RKO (cell line): Measurements from ENCODE around the gene CCDC88A.
"Not testable (repeated sequence)": the region's sequence is repeated elsewhere in the genome, so short reads cannot be mapped to it uniquely, and the experiment has no call there.

Source experiments
- DNase-seq: peaks from one replicate; pipeline ENCODE4 v3.0.0-alpha.2; 2016; ENCODE audit warnings: low spot score

CCDC88A gene

GRCh38 chr2:55419679-55420438, at the start of gene CCDC88A:
CCDC88A (minus strand) TSS chr2:55419856; CDS start chr2:55419079, 777 bp downstream.
- DNase-seq: peak; percentile 95

GRCh38 chr2:55461679-55462078, 42.0 kb upstream of the CCDC88A start:
- DNase-seq: no peak

GRCh38 chr2:55460562-55460961, 40.9 kb upstream of the CCDC88A start:
- DNase-seq: peak; percentile 3

- no peak for DNase-seq
Observed at GRCh38 chr2:55459714-55460274, 40.1 kb upstream of the CCDC88A start.

- no peak for DNase-seq
Observed at GRCh38 chr2:55459279-55459678, 39.6 kb upstream of the CCDC88A start.

- DNase-seq: no peak
Observed at GRCh38 chr2:55454121-55454520, 34.5 kb upstream of the CCDC88A start.

GRCh38 chr2:55452879-55453278, 33.2 kb upstream of the CCDC88A start:
- DNase-seq: no peak

- no peak for DNase-seq
Observed at GRCh38 chr2:55451699-55452098, 32.0 kb upstream of the CCDC88A start.

GRCh38 chr2:55450014-55450413, 30.4 kb upstream of the CCDC88A start:
- not testable (repeated sequence) for DNase-seq

- not testable (repeated sequence) for DNase-seq
Observed at GRCh38 chr2:55442045-55442760, 22.5 kb upstream of the CCDC88A start.

- no peak for DNase-seq
Observed at GRCh38 chr2:55441280-55441892, 21.7 kb upstream of the CCDC88A start.

- no peak for DNase-seq
Observed at GRCh38 chr2:55439101-55439397, 19.4 kb upstream of the CCDC88A start.

- no peak for DNase-seq
Observed at GRCh38 chr2:55438391-55439100, 18.9 kb upstream of the CCDC88A start.

GRCh38 chr2:55437515-55438390, 18.1 kb upstream of the CCDC88A start:
- DNase-seq: no peak

- peak; percentile 66 for DNase-seq
Observed at GRCh38 chr2:55431982-55432627, 12.4 kb upstream of the CCDC88A start.

GRCh38 chr2:55430211-55430975, 10.7 kb upstream of the CCDC88A start:
- DNase-seq: no peak

- DNase-seq: no peak
Observed at GRCh38 chr2:55428258-55428657, 8.6 kb upstream of the CCDC88A start.

- DNase-seq: peak; percentile 77
Observed at GRCh38 chr2:55425431-55425831, 5.8 kb upstream of the CCDC88A start.

- no peak for DNase-seq
Observed at GRCh38 chr2:55422876-55423665, 3.4 kb upstream of the CCDC88A start.
